OCI-LY3 (cell line): Measurements from ENCODE around the gene MACF1.
"Not testable (repeated sequence)": the region's sequence is repeated elsewhere in the genome, so short reads cannot be mapped to it uniquely, and the experiment has no call there.

Experiments
- H2AFZ ChIP-seq: fragments of 200-600, 300-600 bp; shearing (Covaris generic); 2 replicates; pipeline ENCODE4 v1.6.0; 2014; ENCODE audit warnings: antibody characterized with exemption, low read depth, low read length
- H3K27ac ChIP-seq: fragments of 200-600, 300-600 bp; sonication (generic); 2 replicates; pipeline ENCODE4 v1.5.1; 2014; ENCODE audit warnings: mild to moderate bottlenecking, low read length, moderate library complexity, mixed read lengths
- H3K27me3 ChIP-seq: fragments of 200-600, 300-600 bp; sonication (generic); 2 replicates; pipeline ENCODE4 v1.6.1; 2014; ENCODE audit warnings: low read depth, low read length, mixed read lengths
- H3K36me3 ChIP-seq: fragments of 200-600, 300-600 bp; sonication (generic); replicated peaks from 2 replicates; pipeline ENCODE3; 2014; ENCODE audit warnings: low read depth, low read length, mixed read lengths
- H3K4me1 ChIP-seq: fragments of 300-600, 200-600 bp; sonication (generic); 2 replicates; pipeline ENCODE4 v1.6.1; 2014; ENCODE audit warnings: low read length, mixed read lengths
- H3K4me2 ChIP-seq: fragments of 200-600, 300-600 bp; sonication (generic); 2 replicates; pipeline ENCODE4 v1.6.1; 2014; ENCODE audit warnings: low read length, mixed read lengths
- H3K4me3 ChIP-seq: fragments of 300-600, 200-600 bp; sonication (generic); 2 replicates; pipeline ENCODE4 v1.5.1; 2014; ENCODE audit warnings: antibody characterized with exemption, mild to moderate bottlenecking, low read length, moderate library complexity
- H3K79me2 ChIP-seq: fragments of 300-600, 200-600 bp; shearing (Covaris generic); 2 replicates; pipeline ENCODE4 v1.6.1; 2014; ENCODE audit warnings: mild to moderate bottlenecking, low read length, mixed read lengths
- H3K9ac ChIP-seq: fragments of 300-600, 200-600 bp; shearing (Covaris generic); 2 replicates; pipeline ENCODE4 v1.6.0; 2014; ENCODE audit warnings: mild to moderate bottlenecking, low read length, moderate library complexity
- H3K9me3 ChIP-seq: fragments of 200-600, 300-600 bp; shearing (Covaris generic); 2 replicates; pipeline ENCODE4 v1.6.1; 2014; ENCODE audit warnings: low read length, mixed read lengths; ENCODE audit not compliant: insufficient read depth
- H4K20me1 ChIP-seq: fragments of 200-600, 300-600 bp; sonication (generic); 2 replicates; pipeline ENCODE4 v1.6.1; 2016; ENCODE audit warnings: low read length, mixed read lengths; ENCODE audit not compliant: insufficient read depth
- EZH2phosphoT487 ChIP-seq: fragments of 200-600 bp; shearing (Covaris generic); IDR thresholded peaks from 2 replicates; pipeline ENCODE4 v1.6.1; 2018; ENCODE audit warnings: antibody characterized with exemption, mixed run types, low read depth
- TF ChIP-seq, protein P1 (sequence below): fragments of 200-600, 300-600 bp; sonication (generic); IDR thresholded peaks from 2 replicates; pipeline ENCODE4 v1.5.1; 2014; ENCODE audit warnings: antibody characterized with exemption, low read length, low read depth

Gene MACF1

GRCh38 chr1:39453603-39454002 lies 249.1 kb downstream of the MACF1 start:
- H3K36me3 ChIP-seq, result peaks cover 23% of the 10 kb centered on the region

DNA sequence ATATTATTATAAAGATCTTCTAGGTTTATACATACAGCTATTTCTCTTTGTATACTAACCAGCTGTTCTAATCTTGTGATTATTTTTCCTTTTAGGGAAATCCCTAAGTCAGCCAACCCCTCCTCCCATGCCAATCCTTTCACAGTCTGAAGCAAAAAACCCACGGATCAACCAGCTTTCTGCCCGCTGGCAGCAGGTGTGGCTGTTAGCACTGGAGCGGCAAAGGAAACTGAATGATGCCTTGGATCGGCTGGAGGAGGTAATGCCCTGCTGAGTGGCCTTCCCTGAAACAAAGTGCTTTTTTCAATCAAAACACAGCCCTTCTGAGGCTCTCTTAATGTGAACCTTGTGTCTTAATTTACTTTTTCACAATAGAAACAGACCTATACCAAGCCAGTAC lies 254.5 kb downstream of the MACF1 start:
- Histone ChIP-seq H3K79me2 (no peaks in the 10 kb centered on the region), H3K9ac (no peak overlapping the region), H3K4me1 (no peaks in the 10 kb centered on the region), H3K27me3 (no peaks in the 10 kb centered on the region), H3K4me2 (no peak overlapping the region), H4K20me1 (no peaks in the 10 kb centered on the region), H3K9me3 (no peaks in the 10 kb centered on the region), H3K27ac (no peak overlapping the region), H3K4me3 (no peak overlapping the region), H2AFZ (no peak overlapping the region), H3K36me3 (peaks cover 21% of the 10 kb centered on the region)
- TF ChIP-seq EZH2phosphoT487, result no peak
- TF ChIP-seq, protein P1, sequence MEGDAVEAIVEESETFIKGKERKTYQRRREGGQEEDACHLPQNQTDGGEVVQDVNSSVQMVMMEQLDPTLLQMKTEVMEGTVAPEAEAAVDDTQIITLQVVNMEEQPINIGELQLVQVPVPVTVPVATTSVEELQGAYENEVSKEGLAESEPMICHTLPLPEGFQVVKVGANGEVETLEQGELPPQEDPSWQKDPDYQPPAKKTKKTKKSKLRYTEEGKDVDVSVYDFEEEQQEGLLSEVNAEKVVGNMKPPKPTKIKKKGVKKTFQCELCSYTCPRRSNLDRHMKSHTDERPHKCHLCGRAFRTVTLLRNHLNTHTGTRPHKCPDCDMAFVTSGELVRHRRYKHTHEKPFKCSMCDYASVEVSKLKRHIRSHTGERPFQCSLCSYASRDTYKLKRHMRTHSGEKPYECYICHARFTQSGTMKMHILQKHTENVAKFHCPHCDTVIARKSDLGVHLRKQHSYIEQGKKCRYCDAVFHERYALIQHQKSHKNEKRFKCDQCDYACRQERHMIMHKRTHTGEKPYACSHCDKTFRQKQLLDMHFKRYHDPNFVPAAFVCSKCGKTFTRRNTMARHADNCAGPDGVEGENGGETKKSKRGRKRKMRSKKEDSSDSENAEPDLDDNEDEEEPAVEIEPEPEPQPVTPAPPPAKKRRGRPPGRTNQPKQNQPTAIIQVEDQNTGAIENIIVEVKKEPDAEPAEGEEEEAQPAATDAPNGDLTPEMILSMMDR, result no peak

More at GRCh38 chr1:39453603-39454002, 249.1 kb downstream of the MACF1 start:
- Histone ChIP-seq H3K4me3 (no peak overlapping the region), H3K4me2 (no peak overlapping the region), H3K27ac (no peak overlapping the region), H4K20me1 (no peaks in the 10 kb centered on the region), H3K27me3 (no peaks in the 10 kb centered on the region), H3K79me2 (no peaks in the 10 kb centered on the region), H3K4me1 (no peaks in the 10 kb centered on the region), H2AFZ (no peak overlapping the region), H3K9ac (no peak overlapping the region), H3K9me3 (no peaks in the 10 kb centered on the region)
- TF ChIP-seq, protein P1, result no peak
- no peak for TF ChIP-seq EZH2phosphoT487

- no peaks in the 10 kb centered on the region for H3K27me3 ChIP-seq
- H3K4me1 ChIP-seq, result no peaks in the 10 kb centered on the region
- TF ChIP-seq, protein P1, result no peak
- TF ChIP-seq EZH2phosphoT487, result no peak
- H3K36me3 ChIP-seq, result peaks cover 11% of the 10 kb centered on the region
- H3K27ac ChIP-seq, result no peak overlapping the region
- no peak overlapping the region for H3K4me2 ChIP-seq
- H4K20me1 ChIP-seq, result no peaks in the 10 kb centered on the region
- H3K4me3 ChIP-seq, result no peak overlapping the region
- H2AFZ ChIP-seq, result no peak overlapping the region
- no peaks in the 10 kb centered on the region for H3K79me2 ChIP-seq
- no peaks in the 10 kb centered on the region for H3K9me3 ChIP-seq
- H3K9ac ChIP-seq, result no peak overlapping the region
Observed at GRCh38 chr1:39462074-39462473, 257.6 kb downstream of the MACF1 start.

DNA sequence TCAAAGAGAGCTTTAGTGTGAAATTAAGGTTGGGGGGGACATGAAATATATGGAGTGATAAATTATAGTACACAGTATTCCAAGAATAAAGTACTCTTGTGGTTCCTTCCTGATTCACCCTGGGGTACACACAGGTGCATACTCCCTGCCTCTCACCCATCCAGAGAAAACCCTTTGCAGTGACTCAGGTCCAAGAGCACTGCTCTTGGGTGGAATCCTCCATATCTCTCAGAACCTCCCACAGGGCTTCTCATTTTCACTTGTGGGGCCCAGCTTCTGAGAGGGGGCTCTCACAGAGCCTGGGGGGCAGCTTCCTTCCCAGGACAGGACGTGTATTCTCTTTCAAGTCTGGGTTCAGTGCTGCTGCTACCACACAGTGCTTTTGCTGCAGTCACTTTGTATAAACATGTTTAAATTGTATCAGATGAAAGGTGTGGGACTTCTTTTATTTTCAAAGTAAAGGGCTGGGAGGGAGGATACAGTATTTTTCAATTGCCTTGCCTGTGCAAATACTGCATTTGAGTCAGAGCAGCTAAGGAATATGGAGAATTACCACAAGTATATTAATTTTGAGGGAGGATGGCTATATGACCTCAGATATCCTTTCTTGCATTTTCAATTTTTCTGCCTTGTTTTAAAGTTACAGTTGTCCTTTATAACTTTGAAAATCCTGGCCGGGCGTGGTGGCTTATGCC lies 262.1 kb downstream of the MACF1 start:
- Histone ChIP-seq H3K27me3 (no peaks in the 10 kb centered on the region), H3K27ac (no peak overlapping the region), H3K36me3 (no peaks in the 10 kb centered on the region), H3K9ac (no peak overlapping the region), H3K4me2 (no peak overlapping the region), H3K79me2 (no peaks in the 10 kb centered on the region), H2AFZ (no peak overlapping the region), H3K4me1 (no peaks in the 10 kb centered on the region), H3K9me3 (no peaks in the 10 kb centered on the region), H3K4me3 (no peak overlapping the region), H4K20me1 (no peaks in the 10 kb centered on the region)
- TF ChIP-seq, protein P1, result no peak
- TF ChIP-seq EZH2phosphoT487, result no peak

DNA sequence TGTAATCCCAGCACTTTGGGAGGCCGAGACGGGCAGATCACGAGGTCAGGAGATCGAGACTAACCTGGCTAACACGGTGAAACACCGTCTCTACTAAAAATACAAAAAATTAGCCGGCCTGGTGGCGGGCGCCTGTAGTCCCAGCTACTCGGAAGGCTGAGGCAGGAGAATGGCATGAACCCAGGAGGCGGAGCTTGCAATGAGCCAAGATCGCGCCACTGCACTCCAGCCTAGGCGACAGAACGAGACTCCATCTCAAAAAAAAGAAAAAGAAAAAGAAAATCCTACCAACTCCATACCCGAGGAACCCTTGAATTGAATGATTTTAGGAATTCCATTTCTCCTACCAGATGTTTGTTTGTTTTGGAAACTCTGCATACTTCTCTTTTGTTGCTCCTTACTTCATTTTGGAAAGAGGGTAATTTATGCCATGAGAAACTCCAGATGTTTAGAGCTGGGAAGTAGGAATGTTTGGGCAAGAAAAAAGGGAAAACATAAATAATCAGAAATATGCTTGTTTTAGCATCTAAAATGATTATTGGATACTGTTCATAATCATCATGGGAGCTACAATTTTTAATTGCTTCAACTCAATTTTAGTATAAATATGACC lies 262.7 kb downstream of the MACF1 start:
- not testable (repeated sequence) for H3K27me3 ChIP-seq, H3K79me2 ChIP-seq, H3K36me3 ChIP-seq, H3K4me2 ChIP-seq, H3K27ac ChIP-seq, H2AFZ ChIP-seq, H3K9me3 ChIP-seq, H4K20me1 ChIP-seq, H3K9ac ChIP-seq, H3K4me1 ChIP-seq, H3K4me3 ChIP-seq
